HEK293 (cell line): ENCODE measurements around the gene KIAA0319L.
A peak's percentile ranks its signal among the peaks of the same experiment; 100 is the strongest.

Source experiments
- CTCF ChIA-PET: fragments of 350-600 bp; formaldehyde crosslinking; extraction: SDS; loops from one replicate; lab custom pipeline; 2021; ENCODE audit warnings: antibody characterized with exemption; lab: Yijun Ruan, JAX
- POLR2A ChIA-PET: fragments of 300-600 bp; formaldehyde crosslinking; extraction: SDS; loops from one replicate; lab custom pipeline; 2020; ENCODE audit warnings: antibody characterized with exemption, inconsistent platforms; lab: Yijun Ruan, JAX
- H3K27ac ChIP-seq: fragments of 200-500 bp; sonication (Bioruptor generic); 2 replicates; pipeline ENCODE4 v1.5.1; 2014; ENCODE audit warnings: low read depth, low read length, control low read depth, inconsistent platforms; ENCODE audit errors: extremely low read depth
- H3K36me3 ChIP-seq, 2 experiments: fragments of 200-500 bp in 1 of 2; sonication (Bioruptor generic) in 1 of 2; 1 replicate in 1 of 2; 2 replicates in 1 of 2; pipeline ENCODE4 v1.5.1; 2014 to 2017; ENCODE audit warnings: inconsistent platforms in 2 of 2, low read length in 2 of 2; ENCODE audit not compliant: control insufficient read depth in 2 of 2, insufficient read depth in 1 of 2
- H3K4me1 ChIP-seq: fragments of 200-500 bp; sonication (Bioruptor generic); 2 replicates; pipeline ENCODE4 v1.5.1; 2014; ENCODE audit warnings: mild to moderate bottlenecking, low read length, inconsistent platforms; ENCODE audit not compliant: control insufficient read depth, insufficient read depth
- H3K4me3 ChIP-seq: 2 replicates; pipeline ENCODE4 v1.5.1; 2011; ENCODE audit warnings: low read depth, mild to moderate bottlenecking, control low read depth, low read length, moderate library complexity
- H3K9me3 ChIP-seq: fragments of 200-500 bp; sonication (Bioruptor generic); 2 replicates; pipeline ENCODE4 v1.5.1; 2014; ENCODE audit warnings: low read depth, low read length, inconsistent platforms; ENCODE audit not compliant: control insufficient read depth, insufficient read depth
- BCL11A ChIP-seq: fragments of 450-650 bp; formaldehyde crosslinking; IDR thresholded peaks from 2 replicates; pipeline ENCODE4 v1.5.1; 2016; ENCODE audit warnings: low read depth, missing biosample characterization, missing genetic modification characterization
- EGR2 ChIP-seq: fragments of 450-650 bp; formaldehyde crosslinking; IDR thresholded peaks from 2 replicates; pipeline ENCODE4 v1.5.1; 2016; ENCODE audit warnings: low read depth, missing biosample characterization, missing genetic modification characterization
- GLI2 ChIP-seq: fragments of 450-650 bp; formaldehyde crosslinking; IDR thresholded peaks from 2 replicates; pipeline ENCODE4; 2017; ENCODE audit warnings: missing biosample characterization, missing genetic modification characterization, low read depth, borderline replicate concordance
- HOXD13 ChIP-seq: sonication (generic); formaldehyde crosslinking; IDR thresholded peaks from 2 replicates; pipeline ENCODE4 v1.8.0; 2022; ENCODE audit warnings: missing genetic modification reagents, borderline replicate concordance
- KLF7 ChIP-seq: fragments of 450-650 bp; formaldehyde crosslinking; IDR thresholded peaks from 2 replicates; pipeline ENCODE4 v1.5.1; 2016; ENCODE audit warnings: missing biosample characterization, missing genetic modification characterization, borderline replicate concordance
- WT1 ChIP-seq: fragments of 450-650 bp; formaldehyde crosslinking; IDR thresholded peaks from 2 replicates; pipeline ENCODE4 v1.5.1; 2016; ENCODE audit warnings: missing biosample characterization, missing genetic modification characterization
- ZNF121 ChIP-seq: fragments of 450-650 bp; formaldehyde crosslinking; IDR thresholded peaks from 2 replicates; pipeline ENCODE4 v1.5.1; 2016; ENCODE audit warnings: missing biosample characterization, missing genetic modification characterization
- ZNF133 ChIP-seq: fragments of 450-650 bp; formaldehyde crosslinking; IDR thresholded peaks from 2 replicates; pipeline ENCODE4 v1.5.1; 2016; ENCODE audit warnings: missing biosample characterization, missing genetic modification characterization
- ZNF146 ChIP-seq: fragments of 450-650 bp; formaldehyde crosslinking; IDR thresholded peaks from 2 replicates; pipeline ENCODE4 v1.5.1; 2016; ENCODE audit warnings: missing biosample characterization, missing genetic modification characterization
- ZNF211 ChIP-seq: fragments of 450-650 bp; formaldehyde crosslinking; IDR thresholded peaks from 2 replicates; pipeline ENCODE4 v1.5.1; 2016; ENCODE audit warnings: low read depth, missing biosample characterization, missing genetic modification characterization
- ZNF239 ChIP-seq: fragments of 450-650 bp; formaldehyde crosslinking; IDR thresholded peaks from 2 replicates; pipeline ENCODE4 v1.5.1; 2016; ENCODE audit warnings: missing biosample characterization, missing genetic modification characterization
- ZNF248 ChIP-seq: fragments of 450-650 bp; formaldehyde crosslinking; IDR thresholded peaks from 2 replicates; pipeline ENCODE4 v1.5.1; 2017; ENCODE audit warnings: missing biosample characterization, missing genetic modification characterization
- ZNF302 ChIP-seq: fragments of 450-650 bp; formaldehyde crosslinking; IDR thresholded peaks from 2 replicates; pipeline ENCODE4 v1.5.1; 2016; ENCODE audit warnings: missing biosample characterization, missing genetic modification characterization, low read depth
- ZNF416 ChIP-seq: fragments of 450-650 bp; formaldehyde crosslinking; IDR thresholded peaks from 2 replicates; pipeline ENCODE4 v1.5.1; 2016; ENCODE audit warnings: missing biosample characterization, missing genetic modification characterization
- ZNF626 ChIP-seq: fragments of 450-650 bp; sonication (Bioruptor Pico); formaldehyde crosslinking; IDR thresholded peaks from 2 replicates; pipeline ENCODE4 v1.5.1; 2018; ENCODE audit warnings: missing biosample characterization, missing genetic modification characterization, inconsistent platforms
- ZNF701 ChIP-seq: fragments of 450-650 bp; formaldehyde crosslinking; IDR thresholded peaks from 2 replicates; pipeline ENCODE4 v1.5.1; 2016; ENCODE audit warnings: missing biosample characterization, missing genetic modification characterization
- ZNF776 ChIP-seq: fragments of 450-650 bp; formaldehyde crosslinking; IDR thresholded peaks from 2 replicates; pipeline ENCODE4 v1.5.0; 2017; ENCODE audit warnings: missing biosample characterization, missing genetic modification characterization, borderline replicate concordance
- ZXDB ChIP-seq: fragments of 450-650 bp; formaldehyde crosslinking; IDR thresholded peaks from 2 replicates; pipeline ENCODE4 v1.5.1; 2016; ENCODE audit warnings: missing biosample characterization, missing genetic modification characterization
- TF ChIP-seq, protein P1 (sequence below): fragments of 450-650 bp; formaldehyde crosslinking; IDR thresholded peaks from 2 replicates; pipeline ENCODE4 v1.5.0; 2017; ENCODE audit warnings: missing biosample characterization, missing genetic modification characterization, borderline replicate concordance
- TF ChIP-seq, protein P2 (sequence below): fragments of 450-650 bp; formaldehyde crosslinking; IDR thresholded peaks from 2 replicates; pipeline ENCODE4 v1.5.1; 2016; ENCODE audit warnings: missing biosample characterization, missing genetic modification characterization, borderline replicate concordance
- TF ChIP-seq, protein P3 (sequence below): fragments of 450-650 bp; formaldehyde crosslinking; optimal IDR thresholded peaks from 2 replicates; pipeline ENCODE3; 2016; ENCODE audit warnings: missing biosample characterization, mild to moderate bottlenecking, missing genetic modification characterization
- TF ChIP-seq, protein P4 (sequence below): fragments of 450-650 bp; formaldehyde crosslinking; IDR thresholded peaks from 2 replicates; pipeline ENCODE4 v1.5.1; 2016; ENCODE audit warnings: missing biosample characterization, missing genetic modification characterization

The KIAA0319L gene

DNA sequence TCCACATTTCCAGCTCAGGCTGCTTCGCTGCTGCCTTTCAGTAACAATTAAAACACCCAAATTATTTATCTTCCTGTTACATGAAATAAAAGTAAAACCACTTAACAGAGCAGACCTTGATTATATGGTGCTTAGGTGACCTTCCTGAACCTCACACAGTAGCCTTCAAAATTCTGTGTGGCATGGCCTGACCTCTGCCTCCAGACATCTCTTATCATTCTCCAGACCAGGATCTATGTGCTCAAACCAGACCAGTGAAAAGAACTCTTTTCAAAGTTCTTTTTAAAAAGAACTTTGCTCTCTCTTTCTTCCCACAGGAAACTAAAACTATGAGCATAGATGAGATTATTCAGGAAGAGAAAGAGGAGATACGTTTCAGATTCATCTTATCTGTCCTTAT is 37.8 kb downstream of the KIAA0319L start (continued):
- TF ChIP-seq ZNF416 (tag by site-specific recombination) (no peak), ZNF239 (tag by site-specific recombination) (no peak), ZNF248 (no peak), ZNF211 (tag by site-specific recombination) (no peak), ZNF701 (no peak)
- TF ChIP-seq, protein P1, sequence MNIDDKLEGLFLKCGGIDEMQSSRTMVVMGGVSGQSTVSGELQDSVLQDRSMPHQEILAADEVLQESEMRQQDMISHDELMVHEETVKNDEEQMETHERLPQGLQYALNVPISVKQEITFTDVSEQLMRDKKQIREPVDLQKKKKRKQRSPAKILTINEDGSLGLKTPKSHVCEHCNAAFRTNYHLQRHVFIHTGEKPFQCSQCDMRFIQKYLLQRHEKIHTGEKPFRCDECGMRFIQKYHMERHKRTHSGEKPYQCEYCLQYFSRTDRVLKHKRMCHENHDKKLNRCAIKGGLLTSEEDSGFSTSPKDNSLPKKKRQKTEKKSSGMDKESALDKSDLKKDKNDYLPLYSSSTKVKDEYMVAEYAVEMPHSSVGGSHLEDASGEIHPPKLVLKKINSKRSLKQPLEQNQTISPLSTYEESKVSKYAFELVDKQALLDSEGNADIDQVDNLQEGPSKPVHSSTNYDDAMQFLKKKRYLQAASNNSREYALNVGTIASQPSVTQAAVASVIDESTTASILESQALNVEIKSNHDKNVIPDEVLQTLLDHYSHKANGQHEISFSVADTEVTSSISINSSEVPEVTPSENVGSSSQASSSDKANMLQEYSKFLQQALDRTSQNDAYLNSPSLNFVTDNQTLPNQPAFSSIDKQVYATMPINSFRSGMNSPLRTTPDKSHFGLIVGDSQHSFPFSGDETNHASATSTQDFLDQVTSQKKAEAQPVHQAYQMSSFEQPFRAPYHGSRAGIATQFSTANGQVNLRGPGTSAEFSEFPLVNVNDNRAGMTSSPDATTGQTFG, result no peak

DNA sequence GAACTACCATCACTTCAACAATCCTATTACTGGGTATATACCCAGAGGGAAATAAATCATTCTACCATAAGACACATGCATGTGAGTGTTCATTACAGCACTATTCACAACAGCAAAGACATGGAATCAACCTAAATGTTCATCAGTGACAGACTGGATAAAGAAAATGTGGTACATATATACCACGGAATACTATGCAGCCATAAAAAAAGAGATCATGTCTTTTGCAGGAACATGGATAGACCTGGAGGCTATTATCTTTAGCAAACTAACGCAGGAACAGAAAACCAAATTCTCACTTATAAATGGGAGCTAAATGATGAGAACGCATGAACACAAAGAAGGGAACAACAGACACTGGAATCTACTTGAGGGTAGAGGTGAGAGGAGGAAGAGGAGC is 39.0 kb downstream of the KIAA0319L start:
- no peaks in the 10 kb centered on the region for H3K36me3 ChIP-seq
- H3K9me3 ChIP-seq, result no peaks in the 10 kb centered on the region
- CTCF ChIA-PET, result interaction anchor here (0.6 kb wide), 1 partner anchor 1504 kb away, joined by 6 read pairs; no protein-coding TSS in a partner anchor
- no peak overlapping the region for H3K4me3 ChIP-seq
- TF ChIP-seq ZNF146 (tag by site-specific recombination) (peak; percentile 84), BCL11A (tag by site-specific recombination) (no peak)
- TF ChIP-seq, all 188 proteins: peak for 1
- POLR2A ChIA-PET, result no interaction called here
- H3K4me1 ChIP-seq, result no peaks in the 10 kb centered on the region
- H3K27ac ChIP-seq, result no peak overlapping the region

DNA sequence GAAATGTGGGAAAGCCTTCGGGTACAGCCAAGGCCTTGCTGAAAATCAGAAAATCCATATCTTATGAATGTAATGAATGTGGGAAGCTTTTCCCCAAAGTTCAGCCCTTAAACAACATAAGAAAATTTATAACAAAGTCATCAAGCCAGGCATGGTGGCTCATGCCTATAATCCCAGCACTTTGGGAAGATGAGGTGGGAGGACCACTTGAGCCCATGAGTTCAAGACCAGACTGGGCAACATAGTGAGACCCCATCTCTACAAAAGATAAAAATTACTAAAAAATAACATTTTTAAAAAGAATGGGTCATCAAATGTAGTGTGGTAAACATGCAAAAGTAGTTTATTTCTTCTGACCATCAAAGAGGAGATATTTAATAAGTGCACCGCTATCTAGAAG is 45.9 kb downstream of the KIAA0319L start:
- TF ChIP-seq, protein P2, sequence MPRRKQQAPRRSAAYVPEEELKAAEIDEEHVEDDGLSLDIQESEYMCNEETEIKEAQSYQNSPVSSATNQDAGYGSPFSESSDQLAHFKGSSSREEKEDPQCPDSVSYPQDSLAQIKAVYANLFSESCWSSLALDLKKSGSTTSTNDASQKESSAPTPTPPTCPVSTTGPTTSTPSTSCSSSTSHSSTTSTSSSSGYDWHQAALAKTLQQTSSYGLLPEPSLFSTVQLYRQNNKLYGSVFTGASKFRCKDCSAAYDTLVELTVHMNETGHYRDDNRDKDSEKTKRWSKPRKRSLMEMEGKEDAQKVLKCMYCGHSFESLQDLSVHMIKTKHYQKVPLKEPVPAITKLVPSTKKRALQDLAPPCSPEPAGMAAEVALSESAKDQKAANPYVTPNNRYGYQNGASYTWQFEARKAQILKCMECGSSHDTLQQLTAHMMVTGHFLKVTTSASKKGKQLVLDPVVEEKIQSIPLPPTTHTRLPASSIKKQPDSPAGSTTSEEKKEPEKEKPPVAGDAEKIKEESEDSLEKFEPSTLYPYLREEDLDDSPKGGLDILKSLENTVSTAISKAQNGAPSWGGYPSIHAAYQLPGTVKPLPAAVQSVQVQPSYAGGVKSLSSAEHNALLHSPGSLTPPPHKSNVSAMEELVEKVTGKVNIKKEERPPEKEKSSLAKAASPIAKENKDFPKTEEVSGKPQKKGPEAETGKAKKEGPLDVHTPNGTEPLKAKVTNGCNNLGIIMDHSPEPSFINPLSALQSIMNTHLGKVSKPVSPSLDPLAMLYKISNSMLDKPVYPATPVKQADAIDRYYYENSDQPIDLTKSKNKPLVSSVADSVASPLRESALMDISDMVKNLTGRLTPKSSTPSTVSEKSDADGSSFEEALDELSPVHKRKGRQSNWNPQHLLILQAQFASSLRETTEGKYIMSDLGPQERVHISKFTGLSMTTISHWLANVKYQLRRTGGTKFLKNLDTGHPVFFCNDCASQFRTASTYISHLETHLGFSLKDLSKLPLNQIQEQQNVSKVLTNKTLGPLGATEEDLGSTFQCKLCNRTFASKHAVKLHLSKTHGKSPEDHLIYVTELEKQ (tag by site-specific recombination), result no peak
- TF ChIP-seq EGR2, result no peak
- peak; percentile 67; the same call in 1 of the 2 replicates for TF ChIP-seq ZNF121 (tag by site-specific recombination)
- no peak for TF ChIP-seq GLI2
- TF ChIP-seq, all 188 proteins: peak for 1
- ChIA-PET CTCF (no interaction called here), POLR2A (no interaction called here)
- Histone ChIP-seq H3K9me3 (no peaks in the 10 kb centered on the region), H3K36me3 (no peaks in the 10 kb centered on the region), H3K27ac (no peak overlapping the region), H3K4me1 (peaks cover 11% of the 10 kb centered on the region), H3K4me3 (no peak overlapping the region)

DNA sequence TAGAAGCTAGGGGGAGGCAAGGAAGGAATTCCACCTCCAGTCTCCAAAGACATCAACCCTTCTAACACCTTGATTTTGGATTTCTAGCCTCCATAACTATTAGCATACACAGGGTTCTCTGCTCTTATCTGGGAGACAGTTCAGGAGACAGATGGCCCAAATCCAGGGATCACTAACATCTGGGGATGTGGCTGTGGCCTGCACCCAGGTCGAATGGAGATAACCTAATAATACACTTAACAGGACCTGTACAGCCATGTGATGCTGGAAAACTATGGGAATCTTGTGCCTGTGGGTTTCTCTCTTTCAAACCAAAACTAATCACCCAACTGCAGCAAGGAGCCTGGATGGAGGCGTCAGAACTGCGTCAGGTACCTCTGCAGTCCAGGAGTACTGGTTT is 47.6 kb downstream of the KIAA0319L start:
- Histone ChIP-seq H3K4me1 (peaks cover 14% of the 10 kb centered on the region), H3K9me3 (no peaks in the 10 kb centered on the region), H3K4me3 (no peak overlapping the region), H3K36me3 (no peaks in the 10 kb centered on the region), H3K27ac (no peak overlapping the region)
- ChIA-PET CTCF (interaction anchor here (0.5 to 1.4 kb wide), 4 partner anchors 10 to 158 kb away, joined by 3 to 8 read pairs (median 6); no protein-coding TSS in a partner anchor), POLR2A (no interaction called here)
- TF ChIP-seq ZNF133 (tag by site-specific recombination) (no peak), ZNF302 (tag by site-specific recombination) (no peak), ZXDB (tag by site-specific recombination) (no peak), KLF7 (tag by site-specific recombination) (no peak), HOXD13 (CRISPR knock-in tag) (no peak), ZNF626 (tag by site-specific recombination) (no peak), ZNF776 (no peak), WT1 (tag by site-specific recombination) (no peak)
- TF ChIP-seq, protein P3, sequence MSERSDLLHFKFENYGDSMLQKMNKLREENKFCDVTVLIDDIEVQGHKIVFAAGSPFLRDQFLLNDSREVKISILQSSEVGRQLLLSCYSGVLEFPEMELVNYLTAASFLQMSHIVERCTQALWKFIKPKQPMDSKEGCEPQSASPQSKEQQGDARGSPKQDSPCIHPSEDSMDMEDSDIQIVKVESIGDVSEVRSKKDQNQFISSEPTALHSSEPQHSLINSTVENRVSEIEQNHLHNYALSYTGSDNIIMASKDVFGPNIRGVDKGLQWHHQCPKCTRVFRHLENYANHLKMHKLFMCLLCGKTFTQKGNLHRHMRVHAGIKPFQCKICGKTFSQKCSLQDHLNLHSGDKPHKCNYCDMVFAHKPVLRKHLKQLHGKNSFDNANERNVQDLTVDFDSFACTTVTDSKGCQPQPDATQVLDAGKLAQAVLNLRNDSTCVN, result no peak
- TF ChIP-seq, protein P4, sequence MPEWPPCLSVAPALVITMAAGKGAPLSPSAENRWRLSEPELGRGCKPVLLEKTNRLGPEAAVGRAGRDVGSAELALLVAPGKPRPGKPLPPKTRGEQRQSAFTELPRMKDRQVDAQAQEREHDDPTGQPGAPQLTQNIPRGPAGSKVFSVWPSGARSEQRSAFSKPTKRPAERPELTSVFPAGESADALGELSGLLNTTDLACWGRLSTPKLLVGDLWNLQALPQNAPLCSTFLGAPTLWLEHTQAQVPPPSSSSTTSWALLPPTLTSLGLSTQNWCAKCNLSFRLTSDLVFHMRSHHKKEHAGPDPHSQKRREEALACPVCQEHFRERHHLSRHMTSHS, result no peak
